ENCODE measurements around the gene HMCN2.

Gene HMCN2

GRCh38 chr9:130345897-130346385 lies 80.4 kb downstream of the HMCN2 start:
- DNase-seq (ENCODE audit: low read depth, low spot score): no peak

- DNase-seq (ENCODE audit: low read depth, low spot score): no peak
Observed at GRCh38 chr9:130346431-130346830, 80.9 kb downstream of the HMCN2 start.

GRCh38 chr9:130347036-130347435 lies 81.5 kb downstream of the HMCN2 start:
- DNase-seq (ENCODE audit: low read depth, low spot score): no peak

- no peak for DNase-seq (ENCODE audit: low read depth, low spot score)
Observed at GRCh38 chr9:130347931-130348330, 82.4 kb downstream of the HMCN2 start.

- no peak for DNase-seq (ENCODE audit: low read depth, low spot score)
Observed at GRCh38 chr9:130348341-130348740, 82.8 kb downstream of the HMCN2 start.

GRCh38 chr9:130348881-130349280 lies 83.3 kb downstream of the HMCN2 start:
- DNase-seq (ENCODE audit: low read depth, low spot score): no peak

- DNase-seq (ENCODE audit: low read depth, low spot score): no peak
Observed at GRCh38 chr9:130349398-130349797, 83.8 kb downstream of the HMCN2 start.

- DNase-seq (ENCODE audit: low read depth, low spot score): no peak
Observed at GRCh38 chr9:130351343-130351742, 85.8 kb downstream of the HMCN2 start.

- no peak for DNase-seq (ENCODE audit: low read depth, low spot score)
Observed at GRCh38 chr9:130352081-130352480, 86.5 kb downstream of the HMCN2 start.

- no peak for DNase-seq (ENCODE audit: low read depth, low spot score)
Observed at GRCh38 chr9:130352586-130353285, 87.2 kb downstream of the HMCN2 start.

- DNase-seq (ENCODE audit: low read depth, low spot score): no peak
Observed at GRCh38 chr9:130354378-130354777, 88.8 kb downstream of the HMCN2 start.

- DNase-seq (ENCODE audit: low read depth, low spot score): no peak
Observed at GRCh38 chr9:130354806-130355205, 89.2 kb downstream of the HMCN2 start.

GRCh38 chr9:130356033-130356432 lies 90.5 kb downstream of the HMCN2 start:
- no peak for DNase-seq (ENCODE audit: low read depth, low spot score)

GRCh38 chr9:130356877-130357584 lies 91.5 kb downstream of the HMCN2 start:
- no peak for DNase-seq (ENCODE audit: low read depth, low spot score)

GRCh38 chr9:130358928-130359327 lies 93.4 kb downstream of the HMCN2 start:
- no peak for DNase-seq (ENCODE audit: low read depth, low spot score)

GRCh38 chr9:130359819-130360218 lies 94.3 kb downstream of the HMCN2 start:
- no peak for DNase-seq (ENCODE audit: low read depth, low spot score)

GRCh38 chr9:130360672-130361071 lies 95.1 kb downstream of the HMCN2 start:
- DNase-seq (ENCODE audit: low read depth, low spot score): no peak

- no peak for DNase-seq (ENCODE audit: low read depth, low spot score)
Observed at GRCh38 chr9:130361873-130362362, 96.4 kb downstream of the HMCN2 start.

- DNase-seq (ENCODE audit: low read depth, low spot score): no peak
Observed at GRCh38 chr9:130362691-130363090, 97.1 kb downstream of the HMCN2 start.

GRCh38 chr9:130363755-130364404 lies 98.3 kb downstream of the HMCN2 start:
- no peak for DNase-seq (ENCODE audit: low read depth, low spot score)

GRCh38 chr9:130364619-130365322 lies 99.2 kb downstream of the HMCN2 start:
- no peak for DNase-seq (ENCODE audit: low read depth, low spot score)

- DNase-seq (ENCODE audit: low read depth, low spot score): no peak
Observed at GRCh38 chr9:130365323-130365721, 99.8 kb downstream of the HMCN2 start.
